Measurements from ENCODE around the gene SERHL2.
"Not testable (repeated sequence)": the region's sequence is repeated elsewhere in the genome, so short reads cannot be mapped to it uniquely, and the experiment has no call there.

The SERHL2 gene

DNA sequence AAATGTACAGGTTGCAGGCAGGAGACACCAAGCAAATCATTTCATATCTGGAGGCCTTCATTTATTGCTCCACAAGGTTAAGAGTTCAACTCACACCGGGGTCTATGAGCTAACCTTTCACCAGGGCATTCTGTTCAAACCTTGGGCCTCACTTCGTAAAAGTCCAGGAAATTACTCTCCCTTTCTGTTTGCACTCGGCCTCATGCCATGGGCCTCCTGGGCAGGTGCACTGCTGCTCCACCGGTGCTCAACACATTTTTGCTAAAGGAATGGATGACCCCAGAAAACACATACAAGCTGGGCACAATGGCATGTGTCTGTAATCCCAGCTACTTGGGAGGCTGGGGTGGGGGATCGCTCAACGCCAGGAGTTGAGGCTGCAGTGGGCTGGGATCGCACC lies 17.6 kb upstream of the SERHL2 start:
- DNase-seq: no peak

DNA sequence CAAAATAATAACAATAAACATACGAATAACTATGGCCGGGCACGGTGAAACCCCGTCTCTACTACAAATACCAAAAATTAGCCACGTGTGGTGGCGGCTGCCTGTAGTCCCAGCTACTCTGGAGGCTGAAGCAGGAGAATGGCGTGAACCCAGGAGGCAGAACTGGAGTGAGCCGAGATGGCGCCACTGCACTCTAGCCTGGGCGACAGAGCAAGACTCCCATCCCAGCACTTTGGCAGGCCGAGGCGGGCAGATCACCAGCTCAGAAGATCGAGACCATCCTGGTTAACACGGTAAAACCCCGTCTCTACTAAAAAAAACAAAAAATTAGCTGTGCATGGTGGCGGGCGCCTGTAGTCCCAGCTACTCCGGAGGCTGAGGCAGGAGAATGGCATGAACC lies 17.1 kb upstream of the SERHL2 start:
- DNase-seq: not testable (repeated sequence)

GRCh38 chr22:42537199-42537831 lies 16.4 kb upstream of the SERHL2 start:
- DNase-seq: not testable (repeated sequence)

DNA sequence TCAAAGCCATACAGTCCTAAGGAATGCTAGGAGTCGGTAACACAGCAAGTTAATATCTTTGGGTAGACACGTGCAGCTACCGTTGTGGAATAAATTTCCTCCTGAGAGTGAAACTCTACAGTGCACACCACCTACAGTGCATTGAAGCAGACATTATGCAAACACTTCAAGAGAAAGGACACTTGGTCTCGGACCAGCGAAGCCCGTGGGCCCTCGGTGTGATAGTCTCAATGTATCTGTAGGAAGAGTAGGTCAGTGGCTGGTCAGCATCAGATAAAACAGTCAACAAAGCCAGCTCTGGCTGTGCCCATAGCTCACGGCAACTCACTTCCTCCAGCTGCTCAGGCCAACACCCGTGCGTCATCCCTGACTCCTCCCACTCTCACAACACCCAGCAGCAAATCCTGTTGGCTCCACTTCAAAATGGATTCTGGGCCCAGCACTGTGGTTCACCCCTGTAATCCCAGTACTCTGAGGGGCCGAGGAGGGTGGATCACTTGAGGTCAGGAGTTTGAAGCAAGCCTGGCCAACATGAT lies 14.5 kb upstream of the SERHL2 start:
- DNase-seq: peak; percentile 12

DNA sequence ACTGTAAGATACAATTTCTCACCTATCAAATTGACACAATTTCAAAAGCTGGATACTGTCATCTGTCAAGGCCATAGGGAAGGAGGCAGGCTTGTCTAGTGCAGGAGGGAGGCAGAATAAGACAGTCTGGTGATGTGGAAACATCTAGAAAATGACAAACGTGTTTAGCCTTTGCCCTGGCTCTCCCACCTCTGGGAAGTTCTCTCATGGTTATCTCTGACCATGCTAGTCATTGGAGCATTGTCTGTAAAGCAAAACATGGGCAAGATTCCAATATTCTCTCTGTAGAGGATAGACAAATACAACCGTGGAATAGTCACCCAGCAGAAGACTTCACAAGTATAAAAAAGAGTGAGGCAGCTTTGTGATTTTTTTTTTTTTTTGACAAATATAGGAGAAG lies 9.1 kb upstream of the SERHL2 start:
- peak; percentile 61 for DNase-seq

- DNase-seq: no peak
These were observed 6.2 kb upstream of the SERHL2 start for GRCh38 chr22:42547562-42547961.

DNA sequence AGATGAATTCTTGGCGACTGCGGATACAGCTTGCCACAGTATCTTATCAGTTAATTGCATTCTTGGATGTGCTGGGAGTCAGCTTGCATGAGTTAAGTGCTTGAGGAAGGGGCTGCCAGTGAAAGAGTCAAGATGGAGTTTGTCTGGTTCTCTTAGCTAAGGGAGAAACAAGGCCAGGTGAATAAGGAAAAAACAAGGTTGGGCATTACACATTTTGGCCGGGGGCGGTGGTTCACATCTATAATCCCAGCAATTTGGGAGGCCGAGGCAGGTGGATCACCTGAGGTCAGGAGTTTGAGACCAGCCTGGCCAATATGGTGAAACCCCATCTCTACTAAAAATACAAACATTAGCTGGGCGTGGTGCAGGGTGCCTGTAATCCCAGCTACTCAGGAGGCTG lies 5.6 kb upstream of the SERHL2 start:
- DNase-seq: not testable (repeated sequence)

GRCh38 chr22:42548597-42549330 lies 5.0 kb upstream of the SERHL2 start:
- DNase-seq: no peak

GRCh38 chr22:42549331-42550060 lies 4.3 kb upstream of the SERHL2 start:
- DNase-seq: no peak

DNA sequence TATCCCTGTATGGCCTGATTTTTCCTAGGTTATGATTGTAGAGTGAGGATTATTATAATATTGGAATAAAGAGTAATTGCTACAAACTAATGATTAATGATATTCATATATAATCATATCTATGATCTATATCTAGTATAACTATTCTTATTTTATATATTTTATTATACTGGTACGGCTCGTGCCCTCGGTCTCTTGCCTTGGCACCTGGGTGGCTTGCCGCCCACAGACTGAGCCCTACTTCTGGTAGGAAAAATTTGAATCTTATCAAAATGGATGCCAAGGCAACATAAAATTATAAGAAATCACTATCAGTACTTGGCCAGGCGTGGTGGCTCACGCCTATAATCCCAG lies 1.5 kb upstream of the SERHL2 start:
- DNase-seq: not testable (repeated sequence)

DNA sequence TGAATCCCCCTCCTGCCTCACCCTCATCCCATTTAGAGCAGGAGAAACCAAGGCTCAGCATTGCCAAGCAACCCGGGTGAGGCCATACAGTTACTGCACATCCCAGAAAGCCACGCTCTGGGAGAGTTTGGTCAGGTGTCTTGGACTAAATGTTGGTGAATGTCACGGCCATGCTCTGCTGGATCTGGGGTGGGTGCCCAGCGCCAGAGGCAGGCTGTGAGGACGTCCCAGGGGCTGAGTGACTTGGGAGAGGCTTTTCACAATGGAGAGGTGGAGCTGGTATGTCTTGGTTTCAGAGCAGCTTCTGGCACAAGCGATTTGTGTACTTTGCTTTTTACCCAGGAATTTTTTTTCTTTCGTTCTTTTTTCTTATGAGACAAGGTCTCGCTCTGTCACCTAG lies 6.6 kb downstream of the SERHL2 start:
- DNase-seq: no peak

GRCh38 chr22:42560781-42561180 lies 7.0 kb downstream of the SERHL2 start:
- no peak for DNase-seq

DNA sequence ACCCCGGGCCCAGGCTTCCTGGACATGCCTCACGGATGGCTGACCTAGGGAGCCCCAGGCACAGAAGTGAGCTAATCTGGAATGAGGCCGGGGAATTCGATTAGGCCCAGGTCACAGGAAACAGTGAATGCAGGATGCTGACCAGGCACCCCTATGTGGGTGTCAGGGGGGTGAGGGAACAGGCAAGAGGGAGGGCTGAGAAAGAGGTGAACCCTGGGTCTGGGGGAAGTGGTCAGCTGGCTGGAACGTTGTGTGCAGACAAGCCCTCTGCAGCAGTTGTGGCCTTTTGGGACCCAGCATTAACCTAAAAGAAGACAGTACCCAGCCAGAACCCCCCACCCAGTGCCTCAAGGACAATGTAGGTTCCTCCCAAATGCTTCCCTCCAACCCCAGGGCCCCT lies 8.1 kb downstream of the SERHL2 start:
- DNase-seq: no peak

DNA sequence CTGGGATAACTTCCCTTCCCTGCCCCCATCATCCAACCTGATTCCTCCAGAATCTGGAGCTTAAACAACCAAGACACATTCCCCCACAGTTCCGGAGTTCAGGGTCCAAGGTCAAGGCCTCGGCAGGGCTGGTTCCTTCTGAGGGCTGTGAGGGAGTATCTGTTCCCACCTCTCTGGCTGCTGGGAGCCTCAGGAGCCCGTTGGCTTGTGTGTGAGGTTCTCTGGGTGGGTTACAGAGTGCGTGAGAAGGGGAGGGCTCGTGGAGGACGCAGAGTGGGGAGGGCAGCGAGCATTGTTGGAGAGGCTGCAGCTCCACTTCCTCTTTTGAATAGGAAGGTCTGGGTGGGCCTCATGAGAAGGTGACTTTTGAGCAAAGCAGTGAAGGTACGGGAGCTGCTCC lies 8.5 kb downstream of the SERHL2 start:
- DNase-seq: no peak

- no peak for DNase-seq
These were observed 8.9 kb downstream of the SERHL2 start for GRCh38 chr22:42562684-42563083.

DNA sequence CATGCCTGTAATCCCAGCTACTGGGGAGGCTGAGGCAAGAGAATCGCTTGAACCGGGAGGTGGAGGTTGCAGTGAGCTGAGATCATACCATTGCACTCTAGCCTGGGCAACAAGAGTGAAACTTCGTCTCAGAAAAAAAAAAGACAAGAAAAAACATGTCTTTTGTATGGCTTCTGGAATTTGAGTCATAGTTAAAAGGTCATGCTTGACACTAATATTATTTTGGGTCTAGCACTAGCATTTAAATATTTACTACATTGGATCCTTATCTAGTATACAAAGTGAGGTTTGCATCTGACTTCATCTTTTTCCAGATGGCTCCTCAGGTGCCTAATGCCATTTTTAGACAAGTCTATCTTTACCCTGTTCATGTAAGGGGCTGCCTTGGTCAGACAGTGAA lies 10.2 kb downstream of the SERHL2 start:
- not testable (repeated sequence) for DNase-seq

DNA sequence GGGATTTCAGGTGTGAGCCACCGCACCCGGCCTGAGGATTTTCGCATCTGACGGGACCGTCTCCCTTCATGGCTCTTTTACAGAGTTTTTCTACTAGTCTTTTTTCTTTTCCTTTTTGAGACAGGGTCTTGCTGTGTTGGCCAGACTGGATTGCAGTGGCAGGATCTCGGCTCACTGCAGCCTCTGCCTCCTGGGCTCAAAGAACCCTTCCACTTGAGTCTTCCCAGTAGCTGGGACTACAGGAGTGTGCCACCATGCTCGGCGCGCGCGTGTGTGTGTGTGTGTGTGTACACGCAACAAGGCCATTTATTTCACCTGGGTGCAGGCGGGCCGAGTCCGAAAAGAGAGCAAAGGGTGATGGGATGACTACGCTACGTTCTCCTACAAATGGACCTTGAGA lies 10.9 kb downstream of the SERHL2 start:
- no peak for DNase-seq

GRCh38 chr22:42565956-42566355 lies 12.2 kb downstream of the SERHL2 start:
- DNase-seq: no peak

GRCh38 chr22:42567950-42568349 lies 14.2 kb downstream of the SERHL2 start:
- DNase-seq: not testable (repeated sequence)

DNA sequence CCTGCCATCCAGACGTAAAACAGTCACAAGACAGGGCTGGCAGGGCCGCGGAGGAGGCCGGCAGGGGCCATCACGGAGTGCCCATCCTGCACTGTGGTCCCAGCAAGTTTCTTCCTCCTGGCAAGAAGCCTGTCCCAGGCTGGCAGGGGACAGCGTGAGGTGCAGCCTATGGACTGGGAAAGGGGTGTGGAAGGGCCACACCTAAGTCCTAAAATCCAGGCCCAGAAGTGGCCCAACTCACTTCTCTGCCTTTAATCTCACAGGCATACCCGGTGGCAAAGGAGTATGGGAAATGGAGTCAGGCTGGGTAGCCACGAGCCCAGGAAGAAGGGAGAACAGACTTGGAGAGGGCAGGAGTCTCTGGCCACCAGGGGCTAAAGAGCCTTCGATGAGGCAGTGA lies 16.8 kb downstream of the SERHL2 start:
- DNase-seq: not testable (repeated sequence)

- not testable (repeated sequence) for DNase-seq
These were observed 17.3 kb downstream of the SERHL2 start for GRCh38 chr22:42571068-42571467.

DNA sequence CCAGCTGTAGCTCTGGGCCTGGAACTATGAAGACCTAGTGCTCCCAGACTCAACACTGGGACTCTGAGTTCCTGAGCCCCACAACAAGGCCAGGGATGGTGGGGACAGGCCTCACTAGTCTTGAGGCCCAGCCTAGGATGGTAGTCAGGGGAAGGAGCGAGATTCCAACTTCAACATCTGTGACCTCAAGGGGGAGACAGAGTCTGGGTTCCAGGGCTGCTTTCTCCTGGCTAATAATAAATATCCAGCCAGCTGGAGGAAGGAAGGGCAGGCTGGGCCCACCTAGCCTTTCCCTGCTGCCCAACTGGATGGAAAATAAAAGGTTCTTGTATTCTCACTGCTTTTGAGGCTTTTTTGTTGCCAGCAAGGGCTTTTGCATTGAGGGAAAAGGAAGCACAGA lies 20.3 kb downstream of the SERHL2 start:
- not testable (repeated sequence) for DNase-seq

- not testable (repeated sequence) for DNase-seq
These were observed 20.7 kb downstream of the SERHL2 start for GRCh38 chr22:42574468-42574867.

Data from NCI-H226 (cell line).